Measurements from ENCODE around the gene LRRFIP1. TPM values are rescaled to one million over a fixed set of nuclear protein-coding genes. Genes with fewer than 3 reads are reported as not detected.
"Not testable (repeated sequence)": the region's sequence is repeated elsewhere in the genome, so short reads cannot be mapped to it uniquely, and the experiment has no call there.

Gene LRRFIP1
- total RNA-seq, 1 donor from 2014 or later: 150 TPM

DNA sequence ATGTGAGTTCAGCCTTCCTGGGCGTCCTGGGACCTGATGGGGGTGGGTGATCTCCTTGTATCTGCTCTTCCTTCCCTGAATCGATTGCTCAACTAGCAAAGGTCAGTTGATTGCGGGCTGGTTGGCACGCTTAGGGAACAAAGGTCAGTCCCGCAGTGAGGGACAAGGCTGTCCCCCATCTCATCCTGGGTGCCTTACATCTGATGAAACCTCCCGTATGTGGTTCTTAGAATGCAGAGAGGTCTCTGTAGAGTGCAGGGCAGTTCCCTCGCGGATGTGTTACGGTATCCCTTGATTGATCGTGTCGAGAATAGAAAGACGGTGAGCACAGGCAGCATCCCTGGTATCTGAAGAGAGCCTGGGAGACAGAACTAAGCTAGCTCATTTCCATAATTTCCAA, 114.8 kb downstream of the LRRFIP1 start:
- no peak for DNase-seq (ENCODE audit: extremely low read depth, low read depth, low spot score)

DNA sequence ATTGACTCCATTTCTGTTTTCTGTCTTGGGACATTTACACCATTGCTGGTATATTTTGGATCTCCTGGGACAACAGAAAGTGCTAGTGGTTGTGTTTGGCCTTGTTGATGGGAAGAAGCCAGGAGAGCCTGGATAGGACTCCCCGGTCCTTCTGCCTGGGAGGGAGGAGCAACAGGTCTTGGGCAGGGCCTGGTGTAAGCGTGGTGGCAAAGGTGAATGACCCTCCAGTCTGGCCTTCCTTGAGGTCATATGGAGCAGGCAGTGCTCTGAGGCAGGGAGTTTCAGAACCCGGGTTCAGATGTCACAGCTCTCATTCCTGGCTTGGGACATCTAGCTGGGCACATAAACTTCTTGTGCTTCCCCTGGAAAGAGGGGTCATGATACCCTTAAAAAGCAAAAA, 115.2 kb downstream of the LRRFIP1 start:
- no peak for DNase-seq (ENCODE audit: extremely low read depth, low read depth, low spot score)

DNA sequence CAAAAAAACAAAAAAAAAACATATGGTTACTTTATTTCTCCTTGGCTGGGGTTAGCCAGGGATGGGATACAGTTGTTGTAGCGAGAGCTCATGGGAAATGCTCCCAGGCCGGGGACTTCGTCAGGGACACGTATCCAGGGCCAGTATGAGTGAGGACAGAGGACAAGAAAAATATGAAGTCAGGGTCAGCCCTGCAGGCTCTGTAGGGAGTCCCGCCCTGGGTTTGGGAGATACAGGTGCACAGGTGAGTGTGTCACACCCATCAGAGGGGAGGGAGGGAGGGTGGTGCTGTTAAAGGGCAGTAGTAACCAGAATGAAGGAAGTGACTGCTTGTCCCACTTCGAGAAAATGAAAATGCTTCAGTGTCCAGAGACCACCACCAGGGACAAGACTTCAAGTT, 115.6 kb downstream of the LRRFIP1 start:
- no peak for DNase-seq (ENCODE audit: extremely low read depth, low read depth, low spot score)

DNA sequence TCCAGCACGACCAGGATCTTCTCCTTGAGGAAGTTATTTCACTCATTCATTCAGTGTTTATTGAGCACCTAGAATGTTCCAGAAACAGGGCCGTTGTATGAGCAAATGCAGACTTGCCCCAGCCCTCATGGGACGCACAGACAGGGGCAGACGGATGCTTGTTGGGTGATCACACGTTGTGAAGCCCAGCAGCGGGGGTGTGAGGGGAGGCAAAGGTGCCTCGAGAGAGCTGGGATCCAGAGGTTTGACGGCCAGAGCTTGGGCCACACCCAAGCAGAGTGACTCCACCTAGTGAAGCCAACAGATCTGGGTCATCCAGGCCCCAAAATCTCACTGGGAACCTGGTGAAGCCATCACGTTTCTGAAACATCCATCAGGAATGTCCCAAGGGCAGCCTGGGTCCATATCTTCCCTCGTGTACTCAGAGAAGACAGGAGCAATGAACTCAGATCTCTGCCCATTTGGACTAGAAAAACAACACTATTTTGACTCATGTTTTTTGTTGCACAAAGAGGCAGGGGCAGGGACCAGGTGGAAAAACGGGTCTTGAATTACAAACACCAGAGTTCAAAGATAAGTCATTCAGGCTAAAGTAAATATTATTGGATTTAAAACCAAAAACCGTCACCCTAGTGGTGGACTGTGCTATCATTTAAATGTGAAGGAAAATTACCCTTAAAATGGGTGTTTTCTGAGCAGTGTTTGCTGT, 116.3 kb downstream of the LRRFIP1 start:
- no peak for DNase-seq (ENCODE audit: extremely low read depth, low read depth, low spot score)

DNA sequence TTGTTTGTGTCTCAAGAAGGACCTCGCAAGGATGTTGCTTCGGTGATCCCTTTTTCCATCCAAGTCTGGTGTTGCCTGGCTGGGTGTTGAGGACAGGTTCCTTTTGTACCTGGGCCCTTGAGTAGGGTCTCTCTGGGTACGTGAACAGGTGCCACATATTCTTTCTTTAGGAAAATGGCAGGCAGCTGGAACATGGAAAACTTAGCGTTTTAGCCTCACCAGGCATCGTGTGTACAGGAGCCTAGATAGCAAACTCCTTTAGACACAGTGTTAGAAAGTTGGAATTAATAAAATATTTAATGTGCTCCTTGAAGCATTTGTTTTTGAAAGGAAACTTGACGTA, 116.9 kb downstream of the LRRFIP1 start:
- DNase-seq (ENCODE audit: extremely low read depth, low read depth, low spot score): no peak

DNA sequence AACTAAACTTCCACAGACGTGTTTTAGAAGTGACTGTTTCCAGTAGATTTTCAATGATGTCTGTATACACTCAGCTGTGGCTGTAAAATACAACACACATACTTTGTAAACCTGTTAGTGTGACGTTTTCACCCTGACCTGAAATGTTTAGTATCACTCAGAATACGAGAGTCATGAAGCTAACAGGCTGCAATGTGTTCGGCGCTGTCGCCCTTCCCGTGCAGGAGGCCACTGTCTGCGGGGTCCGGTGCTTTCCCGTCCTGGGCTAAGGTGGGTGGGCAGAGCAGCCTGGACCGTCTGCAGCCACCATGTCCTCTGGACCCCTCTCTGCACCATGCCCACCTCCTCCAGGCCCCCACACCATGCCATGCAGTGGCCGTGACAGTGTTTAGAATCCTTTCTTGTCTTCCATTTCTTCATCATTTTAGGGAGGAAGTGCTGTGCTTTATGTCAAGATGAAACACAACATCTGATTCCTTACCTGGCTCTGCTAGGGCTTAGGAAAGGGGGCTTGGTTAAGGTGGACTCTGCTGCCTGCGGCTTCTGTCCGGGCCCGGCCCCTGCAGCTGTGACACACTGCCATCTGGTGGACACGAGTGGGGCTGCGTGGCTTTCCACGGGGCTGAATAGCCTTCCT, 117.3 kb downstream of the LRRFIP1 start:
- DNase-seq (ENCODE audit: extremely low read depth, low read depth, low spot score): no peak

DNA sequence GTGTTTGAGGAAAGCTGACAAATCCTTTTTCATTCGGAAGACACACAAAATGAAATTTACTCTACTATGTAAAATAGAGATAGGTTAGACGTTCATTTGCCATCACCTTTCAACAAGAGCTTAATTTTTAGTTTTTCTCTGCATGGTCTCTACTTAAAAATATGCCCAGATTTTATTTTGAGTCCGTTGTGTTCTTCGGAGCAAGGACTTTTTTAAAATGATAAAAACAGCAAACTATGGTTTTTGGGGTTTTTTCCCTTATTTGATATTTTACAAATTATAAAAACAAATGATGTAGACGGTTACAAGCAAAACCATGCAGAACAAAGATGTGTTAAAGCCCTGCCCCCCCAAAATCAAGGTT, 117.8 kb downstream of the LRRFIP1 start:
- no peak for DNase-seq (ENCODE audit: extremely low read depth, low read depth, low spot score)

DNA sequence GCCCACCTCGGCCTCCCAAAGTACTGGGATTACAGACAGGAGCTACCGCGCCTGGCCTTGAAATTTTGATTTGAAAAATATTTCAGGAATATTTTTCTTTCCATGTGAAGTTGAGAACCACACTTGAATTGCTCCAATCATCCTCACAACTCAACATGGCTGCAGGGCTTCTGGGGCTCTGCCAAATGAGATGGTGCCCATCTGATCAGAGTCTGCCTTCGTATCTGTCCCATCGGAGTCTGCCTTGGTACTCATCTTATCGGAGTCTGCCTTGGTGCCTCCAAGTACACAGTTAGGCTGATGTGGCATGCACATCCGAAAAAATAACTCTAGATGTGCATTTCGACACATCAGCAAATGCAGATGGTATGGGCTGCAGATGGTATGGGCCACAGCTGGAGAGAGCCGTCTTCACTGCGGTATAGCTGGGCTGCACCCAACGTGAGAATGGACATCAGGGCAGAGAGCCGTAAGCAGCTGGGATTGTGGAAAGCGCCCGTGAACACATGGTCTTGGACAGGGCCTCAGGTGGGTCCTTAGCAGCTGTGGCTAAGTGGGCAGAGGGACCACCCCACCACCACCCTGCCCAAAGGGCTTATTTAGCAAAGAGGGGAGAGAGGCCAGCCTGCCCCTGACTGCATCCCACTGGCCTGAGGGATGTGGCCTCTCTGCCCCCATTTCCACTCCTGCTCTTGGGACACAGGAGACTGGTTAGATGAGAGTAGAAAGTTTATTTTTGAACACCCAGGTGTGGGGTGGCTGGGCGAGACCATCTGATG, 119.1 kb downstream of the LRRFIP1 start:
- DNase-seq (ENCODE audit: extremely low read depth, low read depth, low spot score): no peak

DNA sequence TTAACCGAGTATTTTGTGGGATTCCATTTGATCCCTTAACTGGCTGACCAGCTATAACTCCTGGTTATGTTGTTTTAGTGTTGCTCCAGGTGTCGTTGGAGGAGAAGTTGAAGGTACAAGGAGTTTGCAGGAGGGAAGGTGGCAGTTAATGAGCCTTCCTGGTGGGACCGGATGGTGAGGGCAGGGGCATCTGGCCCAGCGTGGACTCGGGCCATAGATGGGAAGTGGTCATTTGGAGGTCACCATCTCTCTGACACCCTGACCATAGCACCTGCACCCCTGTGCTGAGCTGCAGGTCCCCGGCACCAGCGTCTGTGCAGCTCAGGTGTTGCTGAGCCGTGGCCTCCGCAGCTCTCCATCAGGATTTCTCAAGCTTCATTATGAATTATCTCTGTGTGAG, 119.8 kb downstream of the LRRFIP1 start:
- no peak for DNase-seq (ENCODE audit: extremely low read depth, low read depth, low spot score)

DNA sequence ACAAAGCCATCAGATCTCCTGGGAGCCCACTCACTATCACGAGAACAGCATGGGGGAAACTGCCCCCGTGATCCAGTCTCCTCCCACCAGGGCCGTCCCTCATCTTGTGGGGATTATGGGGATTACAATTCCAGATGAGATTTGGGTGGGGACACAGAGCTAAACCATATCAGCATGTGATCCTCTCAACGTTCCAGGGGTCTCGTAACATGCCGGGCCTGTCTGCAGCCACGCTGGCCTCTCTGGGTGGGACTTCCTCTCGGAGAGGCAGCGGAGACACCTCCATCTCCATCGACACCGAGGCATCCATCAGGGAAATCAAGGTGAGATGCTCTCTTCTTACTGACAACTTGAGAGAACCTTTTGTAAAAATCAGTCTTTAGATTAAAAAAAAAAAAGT, 121.6 kb downstream of the LRRFIP1 start:
- DNase-seq (ENCODE audit: extremely low read depth, low read depth, low spot score): no peak

DNA sequence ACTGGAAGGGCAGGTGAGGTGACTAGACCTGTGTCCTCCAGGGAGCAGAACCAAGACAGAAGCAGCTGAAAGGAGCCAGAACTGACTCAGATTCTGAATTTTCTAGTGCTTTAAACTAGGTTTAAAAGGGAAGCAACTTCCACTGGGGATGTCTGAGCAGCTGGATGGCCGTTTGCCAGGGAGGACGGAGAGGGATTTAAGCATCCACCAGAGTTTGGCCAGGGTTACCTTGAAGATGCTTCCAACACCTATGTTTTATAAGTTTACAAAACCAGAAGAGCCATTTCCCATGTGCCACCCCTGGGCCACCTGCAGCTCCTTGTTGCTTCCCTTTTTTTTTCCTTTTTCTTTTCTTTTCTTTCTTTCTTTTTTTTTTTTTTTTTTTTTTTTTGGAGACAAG, 122.6 kb downstream of the LRRFIP1 start:
- no peak for DNase-seq (ENCODE audit: extremely low read depth, low read depth, low spot score)

DNA sequence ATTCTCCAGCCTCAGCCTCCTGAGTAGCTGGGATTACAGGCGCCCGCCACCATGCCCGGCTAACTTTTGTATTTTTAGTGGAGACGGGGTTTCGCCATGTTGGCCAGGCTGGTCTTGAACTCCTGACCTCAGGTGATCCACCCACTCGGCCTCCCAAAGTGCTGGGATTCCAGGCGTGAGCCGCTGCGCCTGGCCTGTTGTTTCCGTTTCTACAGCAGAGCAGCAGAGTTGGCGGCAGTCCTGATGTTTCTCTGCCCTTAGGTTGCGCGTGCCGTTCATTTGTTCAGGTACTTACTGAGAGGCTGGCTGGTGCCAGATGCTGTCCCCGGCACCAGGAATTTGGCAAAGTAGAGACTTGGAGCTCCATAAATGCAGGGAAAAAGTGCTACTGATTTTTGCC, 123.1 kb downstream of the LRRFIP1 start:
- DNase-seq (ENCODE audit: extremely low read depth, low read depth, low spot score): not testable (repeated sequence)

DNA sequence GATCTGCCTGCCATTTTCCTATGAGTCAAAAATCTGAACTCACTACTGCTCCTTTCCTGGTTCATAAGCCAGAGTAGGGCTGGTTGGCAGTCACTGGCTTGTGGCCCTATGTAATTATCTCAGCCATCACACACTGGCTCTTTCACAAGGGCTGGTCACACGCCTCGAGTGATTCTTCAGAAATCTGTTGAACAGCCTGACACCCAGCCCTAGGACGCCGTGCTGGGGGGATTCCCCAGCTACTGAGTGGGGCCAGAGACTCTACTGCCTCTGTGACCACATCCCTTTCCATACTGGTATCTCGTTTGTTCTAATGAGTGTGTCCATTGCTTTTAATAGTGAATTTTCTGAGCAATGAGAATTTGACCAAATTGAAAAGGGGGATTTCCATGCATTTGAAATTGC, 125.4 kb downstream of the LRRFIP1 start:
- DNase-seq (ENCODE audit: extremely low read depth, low read depth, low spot score): no peak

DNA sequence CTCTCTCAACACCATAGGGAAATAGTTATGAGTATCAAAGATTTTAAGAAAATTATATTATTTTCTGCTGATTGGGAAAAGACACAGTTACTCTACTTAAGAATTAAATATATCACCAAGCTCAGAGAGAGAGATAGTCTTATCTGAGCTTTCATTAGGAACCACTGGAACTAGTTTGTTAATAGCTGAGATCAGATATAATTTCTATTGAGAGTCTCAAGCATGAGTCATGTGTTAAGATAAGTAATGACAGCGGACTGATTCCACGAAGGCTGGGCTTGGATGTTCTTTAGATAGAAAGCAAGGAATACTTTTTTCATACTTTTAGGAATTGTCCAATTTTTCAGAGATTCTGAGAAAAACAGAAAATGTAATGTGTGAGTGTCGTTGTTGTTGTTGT, 126.8 kb downstream of the LRRFIP1 start:
- no peak for DNase-seq (ENCODE audit: extremely low read depth, low read depth, low spot score)

DNA sequence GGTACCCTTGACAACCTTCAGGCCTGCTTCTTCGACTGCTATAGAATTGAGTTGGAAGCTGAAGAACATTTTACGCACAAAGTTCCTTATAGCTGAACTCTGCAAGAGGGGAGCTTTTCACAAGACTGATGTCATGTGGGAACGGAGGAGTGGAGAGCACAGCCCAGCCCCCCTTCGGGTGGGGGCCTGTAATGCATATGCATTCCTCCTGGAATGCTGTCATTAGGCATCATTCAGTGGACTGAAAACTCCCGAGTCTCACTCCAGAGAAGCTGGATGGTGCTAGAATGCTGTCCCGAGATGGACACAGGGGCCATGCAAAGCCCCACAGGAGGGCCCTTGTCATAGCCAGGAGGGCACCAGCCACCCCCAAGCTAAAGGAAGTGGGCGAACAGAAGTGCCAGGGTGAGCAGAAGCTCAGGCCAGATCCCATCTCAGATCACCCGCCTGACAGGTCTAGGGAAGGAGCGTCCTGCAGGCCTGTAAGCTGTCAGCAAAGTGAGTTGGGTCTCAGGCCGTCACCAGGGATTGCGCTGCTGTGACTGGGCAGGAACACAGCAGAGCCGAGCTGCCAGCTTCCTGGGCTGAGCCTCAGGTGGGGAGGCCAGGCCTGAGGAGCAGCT, 127.3 kb downstream of the LRRFIP1 start:
- no peak for DNase-seq (ENCODE audit: extremely low read depth, low read depth, low spot score)

DNA sequence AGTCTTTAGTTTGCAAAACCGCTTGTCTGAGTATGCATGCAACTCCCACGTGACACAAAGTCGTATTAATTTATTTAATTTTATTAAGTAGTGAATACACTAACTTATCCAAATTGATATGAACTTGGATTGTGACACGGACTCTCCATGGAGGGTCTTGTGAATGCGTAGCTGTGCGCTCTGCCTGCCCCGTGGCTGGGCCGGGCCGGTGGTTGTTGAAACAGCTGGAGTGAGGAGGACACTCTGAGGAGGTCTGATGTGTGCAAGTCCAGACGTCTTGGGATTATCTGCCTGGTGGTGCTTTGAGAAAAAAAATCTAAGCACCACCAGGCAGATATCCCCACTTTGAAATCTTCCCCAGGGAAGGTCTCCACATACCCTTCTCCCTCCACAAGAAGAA, 130.2 kb downstream of the LRRFIP1 start:
- DNase-seq (ENCODE audit: extremely low read depth, low read depth, low spot score): no peak

DNA sequence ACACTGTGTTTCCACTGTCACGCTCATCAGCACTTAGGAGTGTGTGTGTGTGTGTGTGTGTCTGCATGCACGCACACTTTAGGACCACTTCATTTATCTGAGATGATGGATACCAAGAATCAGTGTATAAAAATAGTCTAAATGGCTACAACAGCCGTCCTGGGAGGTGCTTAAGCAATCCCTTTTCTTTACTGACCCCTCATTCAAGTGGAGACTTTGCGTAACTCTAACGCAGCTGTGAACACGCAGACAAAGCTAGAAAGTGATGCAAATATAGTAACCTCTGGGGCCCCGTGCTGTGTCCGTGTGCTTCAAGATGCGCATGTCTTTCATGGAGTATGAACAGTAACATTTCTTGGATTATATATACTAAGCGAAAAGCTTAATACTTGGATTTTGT, 130.8 kb downstream of the LRRFIP1 start:
- DNase-seq (ENCODE audit: extremely low read depth, low read depth, low spot score): no peak

DNA sequence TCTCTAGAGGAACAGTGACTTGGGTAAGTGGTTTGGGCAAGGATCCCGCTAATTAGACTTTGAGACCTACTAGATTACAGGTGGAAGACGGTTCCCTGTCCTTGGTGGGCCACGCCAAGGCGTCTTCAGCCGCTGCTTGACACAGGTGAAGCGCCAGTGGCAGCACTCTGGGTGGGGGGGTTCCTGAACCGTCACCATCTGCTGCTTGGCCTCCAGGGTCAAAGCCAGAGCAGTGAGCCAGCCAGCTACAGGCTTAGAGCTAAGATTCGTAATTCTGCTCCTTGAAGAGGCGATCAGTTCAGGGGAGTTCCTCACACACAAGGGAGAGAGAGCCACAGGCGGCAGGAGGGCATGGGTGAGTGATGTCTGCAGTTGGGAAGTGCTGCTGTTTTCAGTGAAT, 131.8 kb downstream of the LRRFIP1 start:
- DNase-seq (ENCODE audit: extremely low read depth, low read depth, low spot score): no peak

DNA sequence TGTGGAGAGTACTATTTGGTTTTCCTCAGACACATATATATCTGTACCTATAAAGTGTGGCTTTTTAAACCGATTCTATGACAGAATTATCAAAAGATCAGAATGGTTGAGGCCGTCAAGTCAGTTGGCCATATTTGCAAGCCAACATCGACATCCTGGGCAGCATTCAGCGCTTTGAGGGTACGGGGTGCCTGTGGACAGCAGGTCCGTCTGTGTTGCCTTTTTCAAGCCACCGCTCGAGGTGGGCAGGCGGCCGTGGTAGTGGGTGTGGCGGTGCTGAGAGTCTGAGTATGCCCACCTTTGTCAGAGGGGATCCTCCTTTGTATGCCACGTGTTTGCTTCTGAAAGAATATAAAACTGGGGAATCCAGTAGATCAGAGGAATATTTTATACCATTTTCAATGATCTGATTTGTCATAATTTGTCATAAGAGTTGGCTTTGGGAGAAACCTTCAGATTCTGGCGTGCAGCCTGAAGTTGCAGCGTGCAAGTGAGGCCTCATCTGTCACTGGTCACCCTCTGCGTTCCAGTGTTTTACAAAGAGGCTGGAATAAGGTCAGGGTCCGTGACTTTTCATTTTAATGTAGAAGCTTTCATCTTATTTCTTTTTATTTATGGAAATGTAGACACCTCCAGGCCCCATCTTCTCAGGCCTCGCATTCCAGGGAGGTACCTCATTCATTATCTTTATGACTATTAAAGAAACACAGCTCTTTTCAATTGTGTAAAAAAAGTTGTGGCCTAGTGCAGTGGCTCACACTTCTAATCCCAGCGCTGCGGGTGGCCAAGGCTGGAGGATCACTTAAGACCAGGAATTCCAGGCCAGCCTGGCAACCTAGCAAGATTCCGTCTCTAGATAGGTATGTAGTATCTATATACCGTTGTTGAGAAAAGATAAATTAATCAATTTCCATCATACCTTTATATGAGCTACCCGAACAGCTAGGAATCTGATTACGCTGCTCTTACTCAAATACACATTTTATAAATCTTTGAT, 133.4 kb downstream of the LRRFIP1 start:
- DNase-seq (ENCODE audit: extremely low read depth, low read depth, low spot score): no peak
